Measurements from ENCODE around the gene PTPRN2.

Gene PTPRN2

GRCh38 chr7:157587051-157587804 lies 1000.4 kb downstream of the PTPRN2 start:
- Histone ChIP-seq H2BK120ac (ENCODE audit: low read depth, low read length) (no peak overlapping the region), H3K27ac (replicated peaks; ENCODE audit: low read length) (no peak overlapping the region), H3K4me1 (ENCODE audit: control insufficient read depth in 2 of 2, insufficient read depth in 1 of 2, low read depth in 1 of 2, low read length in 2 of 2) (peaks cover 2 to 4% of the 10 kb centered on the region in 2 donors), H3K9me3 (replicated peaks in 1 of 2; ENCODE audit: control insufficient read depth in 2 of 2, insufficient read depth in 1 of 2, low read depth in 1 of 2, low read length in 2 of 2) (no peaks in the 10 kb centered on the region), H3K4me2 (ENCODE audit: insufficient read depth, low read length, poor library complexity, severe bottlenecking) (no peak overlapping the region), H3K4me3 (ENCODE audit: low read length in 2 of 2) (peak overlapping the region in 1 of 2 donors; percentile 21), H2AK5ac (ENCODE audit: low read depth, low read length) (no peak overlapping the region), H3K36me3 (replicated peaks in 1 of 2; ENCODE audit: control insufficient read depth in 2 of 2, insufficient read depth in 2 of 2, low read length in 2 of 2) (peaks cover 44 to 96% of the 10 kb centered on the region in 2 donors), H2BK15ac (ENCODE audit: low read length) (no peak overlapping the region), H3K79me1 (ENCODE audit: low read depth, low read length) (peaks cover 6% of the 10 kb centered on the region), H3K14ac (ENCODE audit: low read length) (no peak overlapping the region), H3K23ac (ENCODE audit: low read depth, low read length, poor library complexity) (peak overlapping the region; percentile 60), H4K8ac (ENCODE audit: low read depth, low read length) (peak overlapping the region; percentile 94), H2BK12ac (ENCODE audit: low read length) (peak overlapping the region; percentile 7), H3K18ac (ENCODE audit: low read length) (peak overlapping the region; percentile 46), H2AFZ (ENCODE audit: low read length) (no peak overlapping the region), H3K27me3 (ENCODE audit: control insufficient read depth in 3 of 3, insufficient read depth in 3 of 3, low read depth in 1 of 3, low read length in 3 of 3) (no peaks in the 10 kb centered on the region), H3K9ac (ENCODE audit: low read depth, low read length, poor library complexity) (peak overlapping the region; percentile 79), H4K91ac (ENCODE audit: low read depth, low read length, poor library complexity) (no peak overlapping the region), H3K4ac (ENCODE audit: low read length) (no peak overlapping the region), H2BK5ac (ENCODE audit: low read length) (no peak overlapping the region)
- DNase-seq (ENCODE audit: low spot score), result no peak
- WGBS, 2 donors (ENCODE audit: extremely low coverage in 2 of 2, insufficient read length in 2 of 2, insufficient replicate concordance in 1 of 2), result no CpG with 5 or more reads among the region's 12 CpGs

DNA sequence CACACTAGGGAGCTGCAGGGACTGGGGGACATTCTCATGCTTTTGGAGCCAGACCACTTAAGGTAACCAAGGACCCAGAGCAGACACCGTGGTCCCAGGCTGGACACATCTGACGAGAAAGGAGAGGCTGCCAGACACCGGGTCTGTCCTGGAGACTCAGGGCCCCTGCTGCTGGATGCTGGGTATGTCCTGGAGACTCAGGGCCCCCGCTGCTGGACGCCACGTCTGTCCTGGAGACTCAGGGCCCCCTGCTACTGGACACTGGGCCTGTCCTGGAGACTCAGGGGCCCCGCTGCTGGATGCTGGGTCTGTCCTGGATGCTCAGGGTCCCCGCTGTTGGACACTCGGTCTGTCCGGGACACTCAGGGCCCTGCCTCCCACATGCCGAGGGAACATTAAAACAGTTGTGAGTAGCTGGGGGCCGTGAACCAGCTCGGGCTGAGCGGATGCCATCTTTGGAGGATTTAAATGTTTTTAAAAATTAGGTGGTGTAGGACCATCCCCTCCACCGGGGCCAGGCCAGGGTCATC lies 1001.1 kb downstream of the PTPRN2 start:
- Histone ChIP-seq H3K27ac (replicated peaks; ENCODE audit: low read length) (no peak overlapping the region), H3K4ac (ENCODE audit: low read length) (no peak overlapping the region), H3K79me1 (ENCODE audit: low read depth, low read length) (peaks cover 6% of the 10 kb centered on the region), H2AFZ (ENCODE audit: low read length) (no peak overlapping the region), H3K4me3 (ENCODE audit: low read length in 2 of 2) (no peak overlapping the region), H2BK15ac (ENCODE audit: low read length) (no peak overlapping the region), H3K14ac (ENCODE audit: low read length) (no peak overlapping the region), H3K9me3 (replicated peaks in 1 of 2; ENCODE audit: control insufficient read depth in 2 of 2, insufficient read depth in 1 of 2, low read depth in 1 of 2, low read length in 2 of 2) (no peaks in the 10 kb centered on the region), H2BK5ac (ENCODE audit: low read length) (no peak overlapping the region), H3K9ac (ENCODE audit: low read depth, low read length, poor library complexity) (no peak overlapping the region), H2BK120ac (ENCODE audit: low read depth, low read length) (no peak overlapping the region), H3K23ac (ENCODE audit: low read depth, low read length, poor library complexity) (no peak overlapping the region), H4K91ac (ENCODE audit: low read depth, low read length, poor library complexity) (no peak overlapping the region), H3K36me3 (replicated peaks in 1 of 2; ENCODE audit: control insufficient read depth in 2 of 2, insufficient read depth in 2 of 2, low read length in 2 of 2) (peaks cover 40 to 96% of the 10 kb centered on the region in 2 donors), H3K18ac (ENCODE audit: low read length) (no peak overlapping the region), H3K4me2 (ENCODE audit: insufficient read depth, low read length, poor library complexity, severe bottlenecking) (no peak overlapping the region), H2AK5ac (ENCODE audit: low read depth, low read length) (no peak overlapping the region), H3K27me3 (ENCODE audit: control insufficient read depth in 3 of 3, insufficient read depth in 3 of 3, low read depth in 1 of 3, low read length in 3 of 3) (no peaks in the 10 kb centered on the region), H2BK12ac (ENCODE audit: low read length) (no peak overlapping the region), H4K8ac (ENCODE audit: low read depth, low read length) (no peak overlapping the region), H3K4me1 (ENCODE audit: control insufficient read depth in 2 of 2, insufficient read depth in 1 of 2, low read depth in 1 of 2, low read length in 2 of 2) (peaks cover 2 to 7% of the 10 kb centered on the region in 2 donors)
- DNase-seq (ENCODE audit: low spot score), result no peak
- WGBS, 2 donors (ENCODE audit: extremely low coverage in 2 of 2, insufficient read length in 2 of 2, insufficient replicate concordance in 1 of 2), result no CpG with 5 or more reads among the region's 15 CpGs

DNA sequence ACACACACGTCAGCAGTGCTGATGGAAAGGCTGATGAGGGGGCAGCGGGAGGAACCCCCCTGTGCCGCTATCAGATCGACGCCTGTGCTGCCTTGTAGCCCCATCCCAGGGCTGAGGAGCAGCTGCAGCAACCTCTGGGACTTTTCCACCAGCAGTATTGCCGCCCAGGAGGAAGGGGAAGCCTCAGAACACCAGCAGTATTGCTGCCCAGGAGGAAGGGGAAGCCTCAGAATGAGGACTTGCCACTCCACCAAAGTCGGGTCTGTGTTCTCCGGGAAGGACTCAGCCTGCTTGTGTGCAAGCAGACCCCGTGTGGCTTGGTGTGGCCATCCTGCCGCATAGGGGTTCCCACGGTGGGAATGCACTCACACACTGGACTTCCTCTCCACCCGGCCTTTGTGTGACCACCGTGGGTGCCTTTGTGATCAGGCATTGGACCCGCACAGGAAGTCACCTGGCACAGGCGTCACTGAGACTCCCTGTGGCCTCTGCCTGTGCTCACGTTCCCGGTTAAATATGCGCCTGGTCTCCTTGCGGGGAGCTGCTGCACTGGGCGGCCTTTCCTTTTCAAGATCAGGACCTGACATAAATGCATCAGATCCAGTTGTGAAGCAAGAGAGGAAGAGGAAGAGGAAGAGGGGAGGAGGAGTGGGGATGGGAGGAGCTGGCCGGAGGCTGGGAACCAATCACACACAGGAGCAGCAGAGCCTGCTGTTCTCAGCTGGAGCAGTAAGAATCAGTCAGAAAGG lies 1002.3 kb downstream of the PTPRN2 start:
- Histone ChIP-seq H3K14ac (ENCODE audit: low read length) (peak overlapping the region; percentile 17), H2AK5ac (ENCODE audit: low read depth, low read length) (no peak overlapping the region), H3K4me3 (ENCODE audit: low read length in 2 of 2) (peak overlapping the region in 1 of 2 donors; percentile 48), H3K36me3 (replicated peaks in 1 of 2; ENCODE audit: control insufficient read depth in 2 of 2, insufficient read depth in 2 of 2, low read length in 2 of 2) (peaks cover 34 to 91% of the 10 kb centered on the region in 2 donors), H3K9ac (ENCODE audit: low read depth, low read length, poor library complexity) (no peak overlapping the region), H3K23ac (ENCODE audit: low read depth, low read length, poor library complexity) (peak overlapping the region; percentile 20), H3K27me3 (ENCODE audit: control insufficient read depth in 3 of 3, insufficient read depth in 3 of 3, low read depth in 1 of 3, low read length in 3 of 3) (no peaks in the 10 kb centered on the region), H2AFZ (ENCODE audit: low read length) (no peak overlapping the region), H2BK5ac (ENCODE audit: low read length) (no peak overlapping the region), H3K4ac (ENCODE audit: low read length) (no peak overlapping the region), H3K9me3 (replicated peaks in 1 of 2; ENCODE audit: control insufficient read depth in 2 of 2, insufficient read depth in 1 of 2, low read depth in 1 of 2, low read length in 2 of 2) (no peaks in the 10 kb centered on the region), H3K79me1 (ENCODE audit: low read depth, low read length) (peaks cover 7% of the 10 kb centered on the region), H2BK12ac (ENCODE audit: low read length) (no peak overlapping the region), H3K4me1 (ENCODE audit: control insufficient read depth in 2 of 2, insufficient read depth in 1 of 2, low read depth in 1 of 2, low read length in 2 of 2) (peaks cover 2 to 7% of the 10 kb centered on the region in 2 donors), H4K91ac (ENCODE audit: low read depth, low read length, poor library complexity) (no peak overlapping the region), H2BK15ac (ENCODE audit: low read length) (no peak overlapping the region), H2BK120ac (ENCODE audit: low read depth, low read length) (no peak overlapping the region), H3K4me2 (ENCODE audit: insufficient read depth, low read length, poor library complexity, severe bottlenecking) (no peak overlapping the region), H3K27ac (replicated peaks; ENCODE audit: low read length) (no peak overlapping the region), H4K8ac (ENCODE audit: low read depth, low read length) (no peak overlapping the region), H3K18ac (ENCODE audit: low read length) (no peak overlapping the region)
- DNase-seq (ENCODE audit: low spot score), result no peak
- no CpG with 5 or more reads among the region's 21 CpGs for WGBS, 2 donors (ENCODE audit: extremely low coverage in 2 of 2, insufficient read length in 2 of 2, insufficient replicate concordance in 1 of 2)

- no peak overlapping the region for H2AFZ ChIP-seq (ENCODE audit: low read length)
- no peak overlapping the region for H4K91ac ChIP-seq (ENCODE audit: low read depth, low read length, poor library complexity)
- no peak overlapping the region for H3K18ac ChIP-seq (ENCODE audit: low read length)
- no peak overlapping the region for H4K8ac ChIP-seq (ENCODE audit: low read depth, low read length)
- H2BK120ac ChIP-seq (ENCODE audit: low read depth, low read length), result no peak overlapping the region
- no peaks in the 10 kb centered on the region for H3K27me3 ChIP-seq (ENCODE audit: control insufficient read depth in 3 of 3, insufficient read depth in 3 of 3, low read depth in 1 of 3, low read length in 3 of 3)
- H2BK5ac ChIP-seq (ENCODE audit: low read length), result no peak overlapping the region
- no peak overlapping the region for H3K27ac ChIP-seq (replicated peaks; ENCODE audit: low read length)
- no peak overlapping the region for H3K23ac ChIP-seq (ENCODE audit: low read depth, low read length, poor library complexity)
- H3K36me3 ChIP-seq (replicated peaks in 1 of 2; ENCODE audit: control insufficient read depth in 2 of 2, insufficient read depth in 2 of 2, low read length in 2 of 2), result peaks cover 32 to 91% of the 10 kb centered on the region in 2 donors
- no peak overlapping the region for H2BK12ac ChIP-seq (ENCODE audit: low read length)
- no peak overlapping the region for H3K9ac ChIP-seq (ENCODE audit: low read depth, low read length, poor library complexity)
- H3K9me3 ChIP-seq (replicated peaks in 1 of 2; ENCODE audit: control insufficient read depth in 2 of 2, insufficient read depth in 1 of 2, low read depth in 1 of 2, low read length in 2 of 2), result no peaks in the 10 kb centered on the region
- H3K4me1 ChIP-seq (ENCODE audit: control insufficient read depth in 2 of 2, insufficient read depth in 1 of 2, low read depth in 1 of 2, low read length in 2 of 2), result peaks cover 2 to 7% of the 10 kb centered on the region in 2 donors
- no peak for DNase-seq (ENCODE audit: low spot score)
- no peak overlapping the region for H3K14ac ChIP-seq (ENCODE audit: low read length)
- H2BK15ac ChIP-seq (ENCODE audit: low read length), result no peak overlapping the region
- H3K79me1 ChIP-seq (ENCODE audit: low read depth, low read length), result peaks cover 7% of the 10 kb centered on the region
- no peak overlapping the region for H3K4me2 ChIP-seq (ENCODE audit: insufficient read depth, low read length, poor library complexity, severe bottlenecking)
- no peak overlapping the region for H3K4ac ChIP-seq (ENCODE audit: low read length)
- H2AK5ac ChIP-seq (ENCODE audit: low read depth, low read length), result no peak overlapping the region
- no peak overlapping the region for H3K4me3 ChIP-seq (ENCODE audit: low read length in 2 of 2)
- no CpG with 5 or more reads among the region's 9 CpGs for WGBS, 2 donors (ENCODE audit: extremely low coverage in 2 of 2, insufficient read length in 2 of 2, insufficient replicate concordance in 1 of 2)
Observed at GRCh38 chr7:157584420-157584819, 1003.2 kb downstream of the PTPRN2 start.
